Neural progenitor cell (in vitro differentiated cells): Measurements from ENCODE around the gene IQGAP1. TPM values are rescaled to one million over a fixed set of nuclear protein-coding genes. Genes with fewer than 3 reads are reported as not detected.

ENCODE experiments used
- DNase-seq: peaks from one replicate; pipeline ENCODE4 v3.0.0-alpha.2; 2016; ENCODE audit warnings: low spot score
- H2AFZ ChIP-seq: fragments of 200-600 bp; sonication (generic); replicated peaks from 2 replicates; pipeline ENCODE4 v1.6.1; 2016; ENCODE audit warnings: antibody characterized with exemption
- H3F3A ChIP-seq: fragments of 200-600 bp; sonication (generic); 2 replicates; pipeline ENCODE4 v1.6.1; 2016; ENCODE audit warnings: antibody characterized with exemption, low read depth
- H3K27ac ChIP-seq: fragments of 200-600 bp; sonication (generic); 2 replicates; pipeline ENCODE4 v1.5.1; 2016; ENCODE audit warnings: mild to moderate bottlenecking
- H3K27me3 ChIP-seq: fragments of 200-600 bp; sonication (generic); 2 replicates; pipeline ENCODE4 v1.6.1; 2016; ENCODE audit warnings: mild to moderate bottlenecking, moderate library complexity
- H3K36me3 ChIP-seq: fragments of 200-600 bp; sonication (generic); 2 replicates; pipeline ENCODE4 v1.5.1; 2016
- H3K4me1 ChIP-seq: fragments of 200-600 bp; sonication (generic); 2 replicates; pipeline ENCODE4 v1.6.1; 2016; ENCODE audit warnings: mixed run types
- H3K4me2 ChIP-seq: fragments of 200-600 bp; sonication (generic); 2 replicates; pipeline ENCODE4 v1.6.1; 2016
- H3K4me3 ChIP-seq: fragments of 200-600 bp; sonication (generic); 2 replicates; pipeline ENCODE4 v1.5.1; 2016
- H3K79me2 ChIP-seq: fragments of 200-600 bp; sonication (generic); 2 replicates; pipeline ENCODE4 v1.6.1; 2016; ENCODE audit warnings: low read depth
- H3K9ac ChIP-seq: fragments of 200-600 bp; sonication (generic); 2 replicates; pipeline ENCODE4 v1.6.1; 2016
- H3K9me3 ChIP-seq: fragments of 200-600 bp; sonication (generic); 2 replicates; pipeline ENCODE4 v1.5.1; 2016; ENCODE audit warnings: low read depth
- H4K20me1 ChIP-seq: fragments of 200-600 bp; sonication (generic); 2 replicates; pipeline ENCODE4 v1.6.1; 2016; ENCODE audit warnings: low read depth
- H3K27ac Mint-ChIP-seq: 3 replicates; pipeline ENCODE4 v1.8.0; 2021; ENCODE audit warnings: mixed read lengths
- H3K27me3 Mint-ChIP-seq: 2 replicates; pipeline ENCODE4 v1.8.0; 2022; ENCODE audit warnings: low read depth, mild to moderate bottlenecking, inconsistent platforms, moderate library complexity, mixed read lengths; ENCODE audit not compliant: insufficient read depth
- H3K36me3 Mint-ChIP-seq: 3 replicates; pipeline ENCODE4 v1.8.0; 2021; ENCODE audit warnings: mixed read lengths
- H3K4me1 Mint-ChIP-seq: 3 replicates; pipeline ENCODE4 v1.8.0; 2021; ENCODE audit warnings: mixed read lengths
- H3K4me3 Mint-ChIP-seq: 3 replicates; pipeline ENCODE4 v1.8.0; 2021; ENCODE audit warnings: mild to moderate bottlenecking, moderate library complexity, mixed read lengths
- H3K9me3 Mint-ChIP-seq: 3 replicates; pipeline ENCODE4 v1.8.0; 2020; ENCODE audit warnings: mixed read lengths
- CTCF ChIP-seq: fragments of 200-600 bp; sonication (generic); IDR thresholded peaks from 2 replicates; pipeline ENCODE4 v1.5.1; 2017; ENCODE audit warnings: antibody characterized with exemption, mild to moderate bottlenecking
- EZH2 ChIP-seq: fragments of 200-600 bp; sonication (generic); IDR thresholded peaks from 2 replicates; pipeline ENCODE4 v1.6.1; 2017; ENCODE audit warnings: antibody characterized with exemption, mild to moderate bottlenecking, moderate library complexity
- EZH2phosphoT487 ChIP-seq: fragments of 200-600 bp; sonication (generic); IDR thresholded peaks from 2 replicates; pipeline ENCODE4 v1.6.1; 2017; ENCODE audit warnings: antibody characterized with exemption
- total RNA-seq: library from RNA; depleted of rRNA; stranded (reverse); fragments of >200 nt; gene quantifications from 2 replicates; pipeline ENCODE4 v1.2.3, GENCODE V29; 2015; ENCODE audit warnings: low replicate concordance

IQGAP1 gene
- total RNA-seq, 1 donor from 2014 or later: 44.8 TPM

GRCh38 chr15:90439946-90440345, 51.9 kb downstream of the IQGAP1 start:
- H3K9me3 Mint-ChIP-seq: no peaks in the 10 kb centered on the region
- Histone ChIP-seq H3K4me1 (no peaks in the 10 kb centered on the region), H3K27me3 (no peaks in the 10 kb centered on the region), H3K27ac (no peak overlapping the region), H4K20me1 (no peaks in the 10 kb centered on the region), H2AFZ (no peak overlapping the region), H3K36me3 (no peaks in the 10 kb centered on the region), H3K9me3 (no peaks in the 10 kb centered on the region), H3K4me3 (no peak overlapping the region), H3F3A (no peaks in the 10 kb centered on the region), H3K79me2 (no peaks in the 10 kb centered on the region), H3K4me2 (no peak overlapping the region), H3K9ac (no peak overlapping the region)
- no peak overlapping the region for H3K27ac Mint-ChIP-seq
- H3K36me3 Mint-ChIP-seq: peaks cover 12% of the 10 kb centered on the region
- H3K4me3 Mint-ChIP-seq: no peak overlapping the region
- no peaks in the 10 kb centered on the region for H3K27me3 Mint-ChIP-seq
- TF ChIP-seq CTCF (no peak), EZH2 (no peak), EZH2phosphoT487 (no peak)
- H3K4me1 Mint-ChIP-seq: no peaks in the 10 kb centered on the region
- DNase-seq: no peak

- Histone ChIP-seq H3K9me3 (no peaks in the 10 kb centered on the region), H3K9ac (no peak overlapping the region), H3K36me3 (no peaks in the 10 kb centered on the region), H4K20me1 (no peaks in the 10 kb centered on the region), H3K4me3 (no peak overlapping the region), H3K27me3 (no peaks in the 10 kb centered on the region), H3K4me1 (no peaks in the 10 kb centered on the region), H3K79me2 (no peaks in the 10 kb centered on the region), H3K27ac (no peak overlapping the region), H3F3A (no peaks in the 10 kb centered on the region), H2AFZ (no peak overlapping the region), H3K4me2 (no peak overlapping the region)
- no peak for TF ChIP-seq CTCF
- TF ChIP-seq EZH2: no peak
- TF ChIP-seq EZH2phosphoT487: no peak
- H3K27ac Mint-ChIP-seq: no peak overlapping the region
- H3K4me3 Mint-ChIP-seq: no peak overlapping the region
- H3K36me3 Mint-ChIP-seq: peaks cover 12% of the 10 kb centered on the region
- no peak for DNase-seq
- H3K4me1 Mint-ChIP-seq: no peaks in the 10 kb centered on the region
- no peaks in the 10 kb centered on the region for H3K27me3 Mint-ChIP-seq
- H3K9me3 Mint-ChIP-seq: no peaks in the 10 kb centered on the region
Observed at GRCh38 chr15:90441027-90441426, 53.0 kb downstream of the IQGAP1 start.

DNA sequence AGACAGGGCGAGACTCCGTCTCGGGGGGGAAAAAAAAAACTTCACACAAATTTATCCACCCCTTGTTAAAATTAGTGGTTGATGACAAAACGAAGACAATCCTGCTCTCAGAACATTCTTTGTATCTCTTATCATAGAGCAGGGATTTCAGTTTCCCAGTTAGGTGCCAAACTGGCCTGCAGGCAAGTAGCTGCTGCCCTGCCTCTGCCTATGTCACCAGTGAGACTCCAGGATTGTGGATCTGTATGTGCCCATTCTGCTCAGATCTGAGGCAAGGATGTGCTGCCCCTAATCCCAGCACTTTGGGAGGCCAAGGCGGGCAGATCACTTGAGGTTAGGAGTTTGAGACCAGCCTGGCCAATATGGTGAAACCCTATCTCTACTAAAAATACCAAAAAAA, 54.4 kb downstream of the IQGAP1 start:
- Mint-ChIP-seq H3K9me3 (no peaks in the 10 kb centered on the region), H3K4me3 (no peak overlapping the region), H3K4me1 (no peaks in the 10 kb centered on the region), H3K27me3 (no peaks in the 10 kb centered on the region), H3K36me3 (peaks cover 12% of the 10 kb centered on the region), H3K27ac (no peak overlapping the region)
- Histone ChIP-seq H3K9me3 (no peaks in the 10 kb centered on the region), H3K27ac (no peak overlapping the region), H4K20me1 (no peaks in the 10 kb centered on the region), H3K4me1 (no peaks in the 10 kb centered on the region), H3K9ac (no peak overlapping the region), H3F3A (no peaks in the 10 kb centered on the region), H2AFZ (no peak overlapping the region), H3K4me2 (no peak overlapping the region), H3K79me2 (no peaks in the 10 kb centered on the region), H3K27me3 (no peaks in the 10 kb centered on the region), H3K4me3 (no peak overlapping the region), H3K36me3 (no peaks in the 10 kb centered on the region)
- TF ChIP-seq EZH2phosphoT487 (no peak), EZH2 (no peak), CTCF (no peak)
- no peak for DNase-seq
